Heart left ventricle (tissue), 13 donors: ENCODE results near the gene TGFB3.

Source experiments
- POLR2A ChIP-seq, 2 donors: fragments of 450-650 bp; IDR thresholded peaks; one replicate each; pipeline ENCODE4 v1.6.1; 2017; ENCODE audit warnings: antibody characterized with exemption in 2 of 2, mild to moderate bottlenecking in 2 of 2, moderate library complexity in 2 of 2
- TF ChIP-seq, protein P1 (sequence below), 12 donors: fragments of 200-600 bp; sonication (generic) in 4 of 12; IDR thresholded peaks; one replicate each; pipeline versions ENCODE4 v1.5.0 to v1.8.0; 2018 to 2022; ENCODE audit warnings: antibody characterized with exemption in 12 of 12, mild to moderate bottlenecking in 5 of 12
- donor health status: ischemic (EF 13 %, LVEDD 7.1; RV severe dilation, severe dysfunction).
- donor health status: DM: no; HTN: yes; CAD: no.
- donor health status: DM: no; HTN: no; CAD: no.
- donor health status: ischemic (EF 25% LVEDD 6.9; RV normal size, moderate dysfunction).
- donor health status: ischemic (EF 25% LVEDD 5.7; RV mildly dilated, moderate dysfunction).
- donor health status: ischemic (EF 35%, LVEDD 5.7; RV mildly dilated, moderate dysfunction).
- donor health status: nonischemic (EF 11% LVEDD 7.7; RV severe dilation, severe dysfunction).
- donor health status: DM: yes; HTN: yes; CAD: no.
- donor health status: PGD.
- donor health status: ischemic (EF 29% LVEDD 5.4; RV normal size, mild dysfunction).
- donor health status: nonischemic (EF 23%, LVEDD 6.1; RV moderate dilation, normal function).

DNA sequence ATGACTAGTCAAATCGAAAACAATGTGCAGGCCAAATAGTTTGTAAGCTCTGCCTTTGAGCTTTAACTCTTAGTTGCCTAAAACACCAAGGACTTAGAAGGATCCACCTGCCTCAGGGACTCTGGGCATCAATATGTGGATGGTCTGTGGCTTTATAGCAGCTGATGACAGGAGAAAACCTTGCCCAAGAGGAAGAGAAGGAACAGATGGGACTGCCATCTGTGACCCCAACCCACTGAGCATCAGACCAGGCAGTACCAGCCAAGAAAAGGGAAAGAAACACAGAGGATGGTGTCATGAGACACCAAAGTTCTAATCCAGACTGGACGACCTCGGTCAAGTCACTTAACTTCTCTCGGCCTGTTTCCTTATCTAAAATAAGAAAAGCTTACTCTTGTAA lies 12.7 kb downstream of the TGFB3 start:
- TF ChIP-seq, protein P1, sequence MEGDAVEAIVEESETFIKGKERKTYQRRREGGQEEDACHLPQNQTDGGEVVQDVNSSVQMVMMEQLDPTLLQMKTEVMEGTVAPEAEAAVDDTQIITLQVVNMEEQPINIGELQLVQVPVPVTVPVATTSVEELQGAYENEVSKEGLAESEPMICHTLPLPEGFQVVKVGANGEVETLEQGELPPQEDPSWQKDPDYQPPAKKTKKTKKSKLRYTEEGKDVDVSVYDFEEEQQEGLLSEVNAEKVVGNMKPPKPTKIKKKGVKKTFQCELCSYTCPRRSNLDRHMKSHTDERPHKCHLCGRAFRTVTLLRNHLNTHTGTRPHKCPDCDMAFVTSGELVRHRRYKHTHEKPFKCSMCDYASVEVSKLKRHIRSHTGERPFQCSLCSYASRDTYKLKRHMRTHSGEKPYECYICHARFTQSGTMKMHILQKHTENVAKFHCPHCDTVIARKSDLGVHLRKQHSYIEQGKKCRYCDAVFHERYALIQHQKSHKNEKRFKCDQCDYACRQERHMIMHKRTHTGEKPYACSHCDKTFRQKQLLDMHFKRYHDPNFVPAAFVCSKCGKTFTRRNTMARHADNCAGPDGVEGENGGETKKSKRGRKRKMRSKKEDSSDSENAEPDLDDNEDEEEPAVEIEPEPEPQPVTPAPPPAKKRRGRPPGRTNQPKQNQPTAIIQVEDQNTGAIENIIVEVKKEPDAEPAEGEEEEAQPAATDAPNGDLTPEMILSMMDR (IDR thresholded peaks at IDR 0.05): no peak
- TF ChIP-seq POLR2A (IDR thresholded peaks at IDR 0.05): no peak
